Ramos (cell line): ENCODE results near the gene GSTA1.
"Not testable (repeated sequence)": the region's sequence is repeated elsewhere in the genome, so short reads cannot be mapped to it uniquely, and the experiment has no call there.

Experiments used
- in situ Hi-C: fragments of 300-500 bp; cut with MboI; formaldehyde crosslinking; loops from one replicate; pipeline ENCODE4 v1.14.3; 2022; ENCODE audit warnings: low sequenced_read_pairs; ENCODE audit not compliant: unreplicated experiment

GSTA1 gene

GRCh38 chr6:52760105-52760765 is 43.4 kb downstream of the GSTA1 start:
- in situ Hi-C loops = no loop called here

GRCh38 chr6:52759085-52759484 is 44.5 kb downstream of the GSTA1 start:
- in situ Hi-C loops = no loop called here

GRCh38 chr6:52757651-52758338 is 45.8 kb downstream of the GSTA1 start:
- in situ Hi-C loops = not testable (repeated sequence)

GRCh38 chr6:52754443-52754842 is 49.2 kb downstream of the GSTA1 start:
- in situ Hi-C loops = no loop called here

- in situ Hi-C loops = not testable (repeated sequence)
Observed at GRCh38 chr6:52753137-52753536, 50.5 kb downstream of the GSTA1 start.

GRCh38 chr6:52752310-52752709 is 51.3 kb downstream of the GSTA1 start:
- in situ Hi-C loops = no loop called here

GRCh38 chr6:52749556-52750152 is 54.0 kb downstream of the GSTA1 start:
- in situ Hi-C loops = no loop called here

- in situ Hi-C loops = not testable (repeated sequence)
Observed at GRCh38 chr6:52747301-52747700, 56.3 kb downstream of the GSTA1 start.

- in situ Hi-C loops = no loop called here
Observed at GRCh38 chr6:52746213-52746612, 57.4 kb downstream of the GSTA1 start.

GRCh38 chr6:52745764-52746201 is 57.8 kb downstream of the GSTA1 start:
- in situ Hi-C loops = no loop called here

GRCh38 chr6:52741872-52742271 is 61.7 kb downstream of the GSTA1 start:
- in situ Hi-C loops = no loop called here
